ENCODE measurements around the gene CTBP2.

DNA sequence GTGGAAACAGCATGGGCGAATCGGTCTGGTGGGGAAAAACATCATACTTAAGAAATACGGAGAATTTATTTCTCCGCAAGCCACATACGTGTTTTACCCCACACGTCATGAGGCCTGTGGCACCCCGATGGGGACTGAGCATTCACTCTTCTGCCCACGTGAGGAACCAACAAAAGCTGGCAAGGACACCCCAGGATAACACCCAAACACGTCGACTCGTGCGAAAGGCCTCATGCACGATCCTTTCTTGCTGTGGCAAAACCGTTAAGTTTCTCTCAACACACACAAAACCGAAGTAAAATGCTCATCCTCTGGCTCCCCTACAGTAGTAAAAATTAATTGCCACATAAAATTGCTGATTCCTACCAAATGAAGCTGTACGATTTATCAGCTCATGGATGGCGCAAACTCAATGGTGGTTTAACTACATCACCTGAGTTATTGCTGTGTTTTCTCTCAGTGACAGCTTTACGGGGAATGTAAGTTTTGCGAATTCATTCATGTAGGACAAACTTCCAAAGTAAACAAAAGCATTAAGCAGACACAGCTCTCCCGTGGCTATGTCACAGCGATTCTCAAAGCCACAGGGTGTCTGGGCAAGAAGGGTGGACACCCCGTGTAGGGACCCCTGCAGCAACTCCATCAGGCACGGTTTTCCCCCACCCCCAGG lies 97.0 kb downstream of the CTBP2 start:
- TF ChIP-seq, protein P1, sequence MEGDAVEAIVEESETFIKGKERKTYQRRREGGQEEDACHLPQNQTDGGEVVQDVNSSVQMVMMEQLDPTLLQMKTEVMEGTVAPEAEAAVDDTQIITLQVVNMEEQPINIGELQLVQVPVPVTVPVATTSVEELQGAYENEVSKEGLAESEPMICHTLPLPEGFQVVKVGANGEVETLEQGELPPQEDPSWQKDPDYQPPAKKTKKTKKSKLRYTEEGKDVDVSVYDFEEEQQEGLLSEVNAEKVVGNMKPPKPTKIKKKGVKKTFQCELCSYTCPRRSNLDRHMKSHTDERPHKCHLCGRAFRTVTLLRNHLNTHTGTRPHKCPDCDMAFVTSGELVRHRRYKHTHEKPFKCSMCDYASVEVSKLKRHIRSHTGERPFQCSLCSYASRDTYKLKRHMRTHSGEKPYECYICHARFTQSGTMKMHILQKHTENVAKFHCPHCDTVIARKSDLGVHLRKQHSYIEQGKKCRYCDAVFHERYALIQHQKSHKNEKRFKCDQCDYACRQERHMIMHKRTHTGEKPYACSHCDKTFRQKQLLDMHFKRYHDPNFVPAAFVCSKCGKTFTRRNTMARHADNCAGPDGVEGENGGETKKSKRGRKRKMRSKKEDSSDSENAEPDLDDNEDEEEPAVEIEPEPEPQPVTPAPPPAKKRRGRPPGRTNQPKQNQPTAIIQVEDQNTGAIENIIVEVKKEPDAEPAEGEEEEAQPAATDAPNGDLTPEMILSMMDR (optimal IDR thresholded peaks at IDR 0.05 in 1 of 3, IDR thresholded peaks at IDR 0.05 in 1 of 3, conservative IDR thresholded peaks at IDR 0.05 in 1 of 3; ENCODE audit: extremely low read depth in 1 of 3, insufficient read depth in 2 of 3, low read length in 3 of 3), result no peak
- no peak for TF ChIP-seq EZH2 (IDR thresholded peaks at IDR 0.05; ENCODE audit: low read length)

All from keratinocyte (primary cell).